DMS79 treated with DMSO at 0.1 percent for 48 hours (cell line): Measurements from ENCODE around the gene AKAP1.

Experiments used
- DNase-seq: peaks from one replicate; lab custom pipeline; 2025; lab: John Stamatoyannopoulos, UW

AKAP1 gene

GRCh38 chr17:57106107-57106835 is 21.2 kb downstream of the AKAP1 start:
- DNase-seq = no peak

- DNase-seq = no peak
Observed at GRCh38 chr17:57106836-57107497, 21.9 kb downstream of the AKAP1 start.

DNA sequence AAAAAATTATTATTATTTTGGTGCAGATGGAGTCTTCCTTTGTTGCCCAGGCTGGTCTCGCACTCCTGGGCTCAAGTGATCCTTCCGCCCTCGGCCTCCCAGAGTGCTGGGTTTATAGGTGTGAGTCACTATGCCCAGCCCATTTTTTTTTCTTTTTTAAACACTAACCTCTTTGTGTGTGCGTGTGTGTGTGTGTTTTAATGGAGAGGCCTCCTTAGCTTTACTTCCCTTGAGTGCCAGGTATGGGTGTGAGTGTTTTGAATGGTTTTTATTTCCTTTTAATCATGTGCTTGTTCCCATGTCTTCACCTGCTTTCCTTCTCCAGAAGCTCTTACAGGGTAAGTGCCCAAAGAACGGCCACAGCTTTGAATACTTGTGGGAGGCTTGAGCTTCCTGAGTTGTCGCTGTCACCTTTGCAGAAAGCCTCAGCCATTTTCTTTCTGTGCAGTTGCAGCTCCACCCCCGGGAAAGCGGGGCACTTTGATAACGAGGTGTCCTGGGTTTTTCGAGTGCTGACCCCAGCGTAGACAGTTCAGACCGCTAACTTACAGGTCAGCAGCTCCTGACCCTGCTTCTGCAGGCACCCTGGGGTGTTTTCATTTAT is 22.6 kb downstream of the AKAP1 start:
- peak; percentile 81 for DNase-seq

DNA sequence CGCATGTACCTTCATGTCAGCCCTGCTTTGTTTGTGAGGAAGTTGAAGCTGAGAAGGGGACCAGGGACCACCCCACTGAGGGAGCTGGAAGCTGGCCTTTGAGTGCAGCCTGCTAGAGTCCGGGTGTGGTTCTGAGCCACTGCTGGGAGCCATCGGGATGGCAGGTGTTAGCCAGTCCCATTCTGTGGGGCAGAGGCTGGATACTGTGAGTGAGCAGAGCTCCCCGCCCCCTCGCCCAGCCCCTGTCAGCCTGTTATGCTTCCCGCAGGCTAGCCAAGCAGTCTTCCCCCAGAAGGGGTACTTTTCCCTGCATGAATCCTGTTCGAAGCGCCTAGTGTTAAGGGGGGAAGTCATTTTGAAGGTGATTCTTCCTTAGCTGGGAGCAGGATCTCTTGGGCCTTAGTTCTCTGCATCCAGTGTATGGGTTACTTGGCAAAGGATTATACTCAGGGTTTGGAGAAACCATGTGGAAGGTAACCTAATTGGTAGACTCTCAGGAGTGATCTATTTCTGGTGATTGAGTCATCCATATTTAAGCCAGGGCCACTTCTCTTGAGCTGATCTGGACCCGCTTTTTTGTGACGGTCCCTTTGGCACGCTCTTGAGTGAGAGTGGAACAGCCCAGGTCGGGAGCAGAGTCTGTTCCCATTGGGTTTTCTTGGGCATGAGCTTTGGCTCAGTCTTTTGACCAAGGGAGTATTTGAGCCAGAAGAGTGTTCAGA is 23.8 kb downstream of the AKAP1 start:
- DNase-seq = no peak

DNA sequence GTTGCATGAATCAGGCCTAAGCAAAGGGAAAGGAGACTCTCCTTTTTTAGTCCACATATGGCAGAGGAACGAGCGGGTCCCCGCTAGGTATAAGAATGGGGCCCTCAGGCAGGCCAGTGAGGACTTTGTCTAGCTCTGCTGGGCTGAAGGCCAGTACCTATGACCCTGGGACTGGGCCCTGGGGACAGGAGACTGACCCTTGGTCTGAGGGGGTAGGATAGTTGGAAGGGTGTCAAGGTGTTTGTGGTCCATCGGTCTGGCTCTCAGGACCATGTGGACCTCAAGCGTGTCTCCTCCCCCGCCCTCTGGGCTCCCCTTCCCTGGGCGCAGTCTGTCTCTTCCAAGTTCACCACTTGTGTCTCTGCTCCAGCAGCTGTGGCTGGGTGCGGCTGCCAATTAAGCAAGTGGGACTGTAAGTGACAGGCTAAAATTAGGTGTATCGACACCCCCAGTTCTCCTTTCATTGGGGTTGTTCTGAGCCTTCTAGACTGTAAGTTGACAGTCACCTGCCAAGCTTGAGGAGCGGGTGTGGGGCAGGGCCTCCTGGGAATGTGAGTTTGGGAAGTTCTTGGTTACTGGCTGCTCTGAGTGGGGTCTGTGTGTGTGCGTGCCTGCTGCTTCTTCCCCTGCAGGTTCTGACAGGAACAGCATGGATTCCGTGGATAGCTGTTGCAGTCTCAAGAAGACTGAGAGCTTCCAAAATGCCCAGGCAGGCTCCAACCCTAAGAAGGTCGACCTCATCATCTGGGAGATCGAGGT is 24.5 kb downstream of the AKAP1 start:
- DNase-seq = no peak

DNA sequence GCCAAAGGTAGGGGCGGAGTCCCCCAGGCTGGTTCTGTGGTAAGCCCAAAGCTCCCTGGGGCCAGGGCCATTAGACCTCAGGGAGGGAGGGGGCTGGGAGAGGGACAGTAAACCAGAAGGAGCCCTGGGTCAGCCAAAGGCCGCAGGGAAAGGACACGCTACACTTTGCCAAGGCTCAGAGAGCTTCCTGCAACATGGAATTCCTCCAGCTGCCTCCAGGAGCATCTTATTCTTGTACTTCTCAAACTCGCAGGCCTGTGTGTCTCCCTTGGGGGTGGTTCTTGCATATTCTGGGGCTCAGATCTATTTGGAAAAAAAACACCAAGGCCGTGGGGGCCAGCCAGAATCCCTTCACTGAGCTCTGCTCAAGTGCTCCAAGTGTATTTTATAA is 25.1 kb downstream of the AKAP1 start:
- DNase-seq = no peak

DNA sequence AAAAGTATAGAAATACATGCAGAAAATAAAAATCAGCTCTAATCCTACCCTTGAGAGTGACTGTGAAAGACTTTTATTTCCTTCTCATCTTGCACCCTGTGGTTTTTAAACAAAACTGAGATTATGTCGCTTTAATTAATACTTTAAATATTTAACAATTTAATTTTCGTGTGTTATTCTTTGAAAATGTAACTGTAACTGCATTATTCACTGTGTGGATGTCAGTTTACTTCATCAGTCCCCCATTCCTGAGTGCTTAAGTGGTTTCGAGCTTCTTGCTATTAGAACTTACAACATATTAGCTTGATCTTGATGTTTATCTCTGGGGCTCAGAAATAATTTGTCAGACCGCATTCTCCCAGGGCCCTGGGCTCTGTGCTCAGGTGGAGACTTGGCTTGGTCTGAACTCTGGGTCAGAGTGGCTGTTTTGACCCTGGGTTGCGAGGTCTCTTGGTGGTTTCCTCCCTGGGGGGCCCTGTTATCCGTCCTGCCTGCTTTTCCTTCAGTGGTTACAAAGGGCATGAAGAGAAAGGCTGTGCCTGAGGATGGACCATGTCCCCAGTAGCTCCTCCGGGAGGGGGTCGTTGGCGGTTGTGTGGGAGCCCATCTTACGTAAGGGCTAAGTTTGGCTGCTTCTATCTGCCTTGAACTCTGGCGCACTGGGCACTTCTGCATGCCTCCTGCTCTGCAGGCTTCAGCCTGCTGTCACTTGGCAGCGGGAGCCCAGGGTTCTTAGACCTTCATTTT is 25.7 kb downstream of the AKAP1 start:
- DNase-seq = no peak

- DNase-seq = no peak
Observed at GRCh38 chr17:57111386-57111785, 26.3 kb downstream of the AKAP1 start.

GRCh38 chr17:57113011-57113410 is 28.0 kb downstream of the AKAP1 start:
- DNase-seq = no peak

DNA sequence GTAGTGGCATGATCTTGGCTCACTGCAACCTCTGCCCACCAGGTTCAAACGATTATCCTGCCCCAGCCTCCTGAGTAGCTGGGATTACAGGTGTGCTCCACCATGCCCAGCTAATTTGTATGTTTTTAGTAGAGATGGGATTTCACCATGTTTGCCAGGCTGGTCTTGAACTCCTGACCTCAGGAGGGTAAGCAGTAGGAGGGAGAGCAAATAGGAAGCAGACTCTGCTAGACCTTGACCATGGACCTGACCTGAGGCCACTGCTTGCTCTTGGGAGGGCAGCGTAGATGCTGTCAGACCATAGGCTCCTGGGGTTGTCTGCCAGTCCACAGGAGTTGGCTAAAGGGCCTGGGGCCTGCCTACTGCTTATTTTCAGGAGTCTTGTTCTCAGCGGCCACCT is 28.6 kb downstream of the AKAP1 start:
- DNase-seq = no peak

- no peak for DNase-seq
Observed at GRCh38 chr17:57114085-57114673, 29.1 kb downstream of the AKAP1 start.

- DNase-seq = no peak
Observed at GRCh38 chr17:57115377-57115776, 30.3 kb downstream of the AKAP1 start.

- DNase-seq = no peak
Observed at GRCh38 chr17:57115916-57116315, 30.9 kb downstream of the AKAP1 start.

GRCh38 chr17:57117798-57118197 is 32.8 kb downstream of the AKAP1 start:
- DNase-seq = no peak

GRCh38 chr17:57120814-57121213 is 35.8 kb downstream of the AKAP1 start:
- no peak for DNase-seq

- DNase-seq = peak; percentile 2
Observed at GRCh38 chr17:57121308-57122042, 36.4 kb downstream of the AKAP1 start.

DNA sequence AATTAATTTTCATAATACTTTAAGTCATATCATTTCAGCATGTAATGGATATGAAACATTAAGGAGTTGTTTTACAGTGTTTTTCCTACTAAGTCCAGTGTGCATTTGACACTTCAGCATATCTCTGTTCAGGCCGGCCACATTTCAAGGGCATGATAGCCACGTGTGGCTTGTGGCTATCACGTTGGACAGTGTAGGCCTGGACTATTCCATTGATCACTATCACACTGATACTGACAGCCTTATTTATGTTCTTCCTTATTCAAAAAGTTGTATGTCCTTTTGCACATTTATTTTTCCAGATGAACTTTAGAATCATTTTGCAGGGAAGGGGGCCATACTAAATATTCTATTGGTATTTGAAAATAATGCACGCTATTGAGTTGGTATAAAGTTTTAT is 39.0 kb downstream of the AKAP1 start:
- DNase-seq = no peak

GRCh38 chr17:57125406-57125805 is 40.4 kb downstream of the AKAP1 start:
- no peak for DNase-seq

- DNase-seq = no peak
Observed at GRCh38 chr17:57125866-57126265, 40.8 kb downstream of the AKAP1 start.
